Measurements from ENCODE around the gene C13orf42. TPM values are rescaled to one million over a fixed set of nuclear protein-coding genes. Genes with fewer than 3 reads are reported as not detected.

Gene C13orf42
- total and polyA plus RNA-seq, 4 donors, result 0.04 to 0.23 TPM; not detected in 2

- H3K9me3 ChIP-seq (ENCODE audit: control insufficient read depth in 4 of 4, insufficient read depth in 3 of 4, low read length in 3 of 4), result no peaks in the 10 kb centered on the region
- ATAC-seq (ENCODE audit: insufficient read depth, low FRiP score) (no peak), DNase-seq (no peak)
- H3K4me1 ChIP-seq (ENCODE audit: control insufficient read depth in 5 of 5, insufficient read depth in 5 of 5, low read length in 5 of 5), result peaks cover 0 to 7% (median 0%) of the 10 kb centered on the region in 5 donors
- no peak overlapping the region for H3K4me3 ChIP-seq
- H3K36me3 ChIP-seq (ENCODE audit: control insufficient read depth in 4 of 4, insufficient read depth in 4 of 4, low read length in 4 of 4), result no peaks in the 10 kb centered on the region
- H3K9ac ChIP-seq (ENCODE audit: insufficient read depth in 1 of 2, low read length in 2 of 2), result no peak overlapping the region
- H3K27me3 ChIP-seq (ENCODE audit: control insufficient read depth in 3 of 3, insufficient read depth in 3 of 3, low read length in 2 of 3), result no peaks in the 10 kb centered on the region
- no peak for TF ChIP-seq CTCF (IDR thresholded peaks at IDR 0.05; ENCODE audit: control extremely low read depth, extremely low read depth)
- 91 to 92% methylated on average over 3 of the region's 3 CpGs for WGBS, 2 donors
- no peak overlapping the region for H3K27ac ChIP-seq (ENCODE audit: low read depth in 1 of 2, low read length in 1 of 2)
Observed at GRCh38 chr13:51156648-51157047, 45.6 kb upstream of the C13orf42 start.

- ATAC-seq (ENCODE audit: insufficient read depth, low FRiP score), result no peak
- no peak for DNase-seq
- Histone ChIP-seq H3K4me1 (ENCODE audit: control insufficient read depth in 5 of 5, insufficient read depth in 5 of 5, low read length in 5 of 5) (peaks cover 0 to 7% (median 0%) of the 10 kb centered on the region in 5 donors), H3K36me3 (ENCODE audit: control insufficient read depth in 4 of 4, insufficient read depth in 4 of 4, low read length in 4 of 4) (no peaks in the 10 kb centered on the region), H3K4me3 (no peak overlapping the region), H3K27me3 (ENCODE audit: control insufficient read depth in 3 of 3, insufficient read depth in 3 of 3, low read length in 2 of 3) (no peaks in the 10 kb centered on the region), H3K27ac (ENCODE audit: low read depth in 1 of 2, low read length in 1 of 2) (no peak overlapping the region), H3K9me3 (ENCODE audit: control insufficient read depth in 4 of 4, insufficient read depth in 3 of 4, low read length in 3 of 4) (no peaks in the 10 kb centered on the region), H3K9ac (ENCODE audit: insufficient read depth in 1 of 2, low read length in 2 of 2) (no peak overlapping the region)
- 90 to 91% methylated on average over 8 of the region's 8 CpGs for WGBS, 2 donors
- TF ChIP-seq CTCF (IDR thresholded peaks at IDR 0.05; ENCODE audit: control extremely low read depth, extremely low read depth), result no peak
Observed at GRCh38 chr13:51155776-51156515, 44.9 kb upstream of the C13orf42 start.

- Histone ChIP-seq H3K4me1 (ENCODE audit: control insufficient read depth in 5 of 5, insufficient read depth in 5 of 5, low read length in 5 of 5) (peaks cover 0 to 7% (median 0%) of the 10 kb centered on the region in 5 donors), H3K9me3 (ENCODE audit: control insufficient read depth in 4 of 4, insufficient read depth in 3 of 4, low read length in 3 of 4) (no peaks in the 10 kb centered on the region), H3K4me3 (no peak overlapping the region), H3K27me3 (ENCODE audit: control insufficient read depth in 3 of 3, insufficient read depth in 3 of 3, low read length in 2 of 3) (no peaks in the 10 kb centered on the region), H3K36me3 (ENCODE audit: control insufficient read depth in 4 of 4, insufficient read depth in 4 of 4, low read length in 4 of 4) (no peaks in the 10 kb centered on the region), H3K27ac (ENCODE audit: low read depth in 1 of 2, low read length in 1 of 2) (no peak overlapping the region), H3K9ac (ENCODE audit: insufficient read depth in 1 of 2, low read length in 2 of 2) (no peak overlapping the region)
- DNase-seq (no peak), ATAC-seq (ENCODE audit: insufficient read depth, low FRiP score) (no peak)
- 89 to 92% methylated on average over 1 of the region's 1 CpG for WGBS, 2 donors
- no peak for TF ChIP-seq CTCF (IDR thresholded peaks at IDR 0.05; ENCODE audit: control extremely low read depth, extremely low read depth)
Observed at GRCh38 chr13:51155161-51155560, 44.1 kb upstream of the C13orf42 start.
